Suprapubic skin (tissue), 4 donors: Measurements from ENCODE around the gene RIMKLA. TPM values are rescaled to one million over a fixed set of nuclear protein-coding genes. Genes with fewer than 3 reads are reported as not detected.

ENCODE experiments used
- DNase-seq, 2 donors: peaks; one replicate each; pipeline ENCODE4 v3.0.0-alpha.2; 2019; ENCODE audit warnings: low spot score in 2 of 2
- H3K27ac ChIP-seq: fragments of 200-600 bp; sonication (generic); one replicate; pipeline ENCODE4 v1.5.1; 2019
- H3K27me3 ChIP-seq: fragments of 200-600 bp; sonication (generic); one replicate; pipeline ENCODE4 v1.5.1; 2019
- H3K36me3 ChIP-seq: fragments of 200-600 bp; sonication (generic); one replicate; pipeline ENCODE4 v1.5.1; 2019
- H3K4me1 ChIP-seq: fragments of 200-600 bp; sonication (generic); one replicate; pipeline ENCODE4 v1.5.1; 2019
- H3K4me3 ChIP-seq: fragments of 200-600 bp; sonication (generic); one replicate; pipeline ENCODE4 v1.5.1; 2019; ENCODE audit warnings: mild to moderate bottlenecking
- H3K9me3 ChIP-seq: fragments of 200-600 bp; sonication (generic); one replicate; pipeline ENCODE4 v1.5.1; 2019
- EP300 ChIP-seq: sonication (generic); formaldehyde crosslinking; IDR thresholded peaks from one replicate; pipeline ENCODE4 v1.6.1; 2017; ENCODE audit warnings: antibody characterized with exemption
- POLR2A ChIP-seq, 2 donors: fragments of 450-650 bp; IDR thresholded peaks; one replicate each; pipeline ENCODE4 v1.6.1; 2017; ENCODE audit warnings: antibody characterized with exemption in 2 of 2, mild to moderate bottlenecking in 2 of 2, moderate library complexity in 2 of 2
- POLR2AphosphoS5 ChIP-seq, 3 donors: sonication (generic); formaldehyde crosslinking; IDR thresholded peaks; one replicate each; pipeline ENCODE4 v1.6.1; 2017; ENCODE audit warnings: antibody characterized with exemption in 3 of 3
- WGBS: methylation state at CpG from one replicate; pipeline ENCODE4 v1.1.5; 2018; 5-methylcytosine and 5-hydroxymethylcytosine counted together
- total RNA-seq, 4 donors: library from RNA; depleted of rRNA; stranded (reverse); fragments of >200 nt; gene quantifications; one replicate each; pipeline ENCODE4 v1.1.0, GENCODE V29; 2016
- TF ChIP-seq, protein P1 (sequence below), 2 donors: fragments of 200-600 bp in 1 of 2; fragments of 450-650 bp in 1 of 2; sonication (generic) in 1 of 2; IDR thresholded peaks; one replicate each; pipeline ENCODE4 v1.5.1; 2016 to 2019; ENCODE audit warnings: antibody characterized with exemption in 2 of 2, mild to moderate bottlenecking in 1 of 2, moderate library complexity in 1 of 2

Gene RIMKLA
- total RNA-seq, 4 donors from 2014 or later = 0.11 to 0.93 (median 0.54) TPM

DNA sequence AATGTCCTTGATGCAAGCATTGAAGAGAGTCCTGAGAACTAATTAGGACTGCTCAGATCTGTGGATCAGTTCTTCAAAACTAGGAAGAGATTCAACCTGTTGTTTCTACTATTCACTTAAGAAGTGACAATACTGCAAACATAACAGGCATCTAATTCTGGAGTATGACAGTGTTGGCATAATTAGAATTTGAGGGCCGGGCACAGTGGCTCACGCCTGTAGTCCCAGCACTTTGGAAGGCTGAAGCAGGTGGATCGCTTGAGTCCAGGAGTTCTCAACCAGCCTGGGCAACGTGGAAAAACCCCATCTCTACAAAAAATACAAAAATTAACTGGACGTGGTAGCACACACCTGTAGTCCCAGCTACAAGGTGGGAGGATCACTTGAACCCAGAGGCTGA lies 37.5 kb upstream of the RIMKLA start:
- H3K9me3 ChIP-seq = no peaks in the 10 kb centered on the region
- H3K36me3 ChIP-seq = no peaks in the 10 kb centered on the region
- H3K27me3 ChIP-seq = no peaks in the 10 kb centered on the region
- no peaks in the 10 kb centered on the region for H3K4me1 ChIP-seq
- no peak overlapping the region for H3K4me3 ChIP-seq
- no peak for TF ChIP-seq EP300
- DNase-seq = no peak
- H3K27ac ChIP-seq = no peak overlapping the region
- WGBS = 75% methylated on average over 5 of the region's 5 CpGs

DNA sequence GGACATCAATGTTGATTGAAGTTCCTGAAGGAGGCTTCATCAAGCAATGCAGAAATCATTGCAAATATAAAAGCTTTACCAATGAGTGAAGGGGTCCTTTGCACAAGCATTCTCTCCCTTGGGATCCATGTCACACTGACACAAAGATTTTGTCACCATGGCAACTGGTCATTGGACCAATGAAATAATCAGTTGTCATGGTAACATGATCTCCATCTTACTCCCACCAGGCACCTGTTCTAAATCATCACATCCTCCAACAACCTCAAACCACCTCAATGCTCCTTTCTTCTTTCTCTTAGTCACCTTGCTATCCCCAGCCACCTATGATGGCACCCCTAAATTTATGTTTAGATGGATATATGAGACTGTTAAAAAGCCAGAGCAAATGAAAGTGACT lies 32.1 kb upstream of the RIMKLA start:
- no peak for DNase-seq
- no peaks in the 10 kb centered on the region for H3K9me3 ChIP-seq
- peaks cover 7% of the 10 kb centered on the region for H3K27me3 ChIP-seq
- no peak for TF ChIP-seq EP300
- TF ChIP-seq, protein P1, sequence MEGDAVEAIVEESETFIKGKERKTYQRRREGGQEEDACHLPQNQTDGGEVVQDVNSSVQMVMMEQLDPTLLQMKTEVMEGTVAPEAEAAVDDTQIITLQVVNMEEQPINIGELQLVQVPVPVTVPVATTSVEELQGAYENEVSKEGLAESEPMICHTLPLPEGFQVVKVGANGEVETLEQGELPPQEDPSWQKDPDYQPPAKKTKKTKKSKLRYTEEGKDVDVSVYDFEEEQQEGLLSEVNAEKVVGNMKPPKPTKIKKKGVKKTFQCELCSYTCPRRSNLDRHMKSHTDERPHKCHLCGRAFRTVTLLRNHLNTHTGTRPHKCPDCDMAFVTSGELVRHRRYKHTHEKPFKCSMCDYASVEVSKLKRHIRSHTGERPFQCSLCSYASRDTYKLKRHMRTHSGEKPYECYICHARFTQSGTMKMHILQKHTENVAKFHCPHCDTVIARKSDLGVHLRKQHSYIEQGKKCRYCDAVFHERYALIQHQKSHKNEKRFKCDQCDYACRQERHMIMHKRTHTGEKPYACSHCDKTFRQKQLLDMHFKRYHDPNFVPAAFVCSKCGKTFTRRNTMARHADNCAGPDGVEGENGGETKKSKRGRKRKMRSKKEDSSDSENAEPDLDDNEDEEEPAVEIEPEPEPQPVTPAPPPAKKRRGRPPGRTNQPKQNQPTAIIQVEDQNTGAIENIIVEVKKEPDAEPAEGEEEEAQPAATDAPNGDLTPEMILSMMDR (IDR thresholded peaks at IDR 0.05) = no peak
- TF ChIP-seq POLR2A (IDR thresholded peaks at IDR 0.05) = no peak
- TF ChIP-seq POLR2AphosphoS5 (IDR thresholded peaks at IDR 0.05) = no peak
- H3K4me1 ChIP-seq = no peaks in the 10 kb centered on the region
- no peak overlapping the region for H3K4me3 ChIP-seq
- no peak overlapping the region for H3K27ac ChIP-seq
- H3K36me3 ChIP-seq = no peaks in the 10 kb centered on the region

DNA sequence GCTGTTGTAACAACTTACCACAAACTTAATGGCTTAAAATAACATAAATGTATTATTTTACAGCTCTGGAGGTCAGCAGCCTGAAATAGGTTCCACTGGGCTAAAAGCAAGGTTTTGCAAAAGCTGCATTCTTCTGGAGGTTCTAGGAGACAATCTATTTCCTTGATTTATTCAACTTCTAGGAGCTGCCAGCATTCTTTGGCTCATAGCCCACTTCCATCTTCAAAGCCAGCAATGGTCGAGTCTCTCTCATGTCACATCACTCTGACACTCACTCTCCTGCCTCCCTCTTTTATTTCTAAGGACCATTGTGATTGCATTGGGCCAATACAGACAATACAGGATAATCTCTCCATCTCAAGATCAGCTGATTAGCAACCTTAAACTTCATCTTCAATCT lies 30.5 kb upstream of the RIMKLA start:
- H3K4me3 ChIP-seq = no peak overlapping the region
- H3K4me1 ChIP-seq = no peaks in the 10 kb centered on the region
- no peaks in the 10 kb centered on the region for H3K9me3 ChIP-seq
- H3K27ac ChIP-seq = no peak overlapping the region
- no peaks in the 10 kb centered on the region for H3K36me3 ChIP-seq
- TF ChIP-seq POLR2AphosphoS5 (IDR thresholded peaks at IDR 0.05) (no peak), POLR2A (IDR thresholded peaks at IDR 0.05) (no peak), EP300 (no peak)
- TF ChIP-seq, protein P1 (IDR thresholded peaks at IDR 0.05) = no peak
- no peak for DNase-seq
- WGBS = 6% methylated on average over 1 of the region's 1 CpG
- peaks cover 11% of the 10 kb centered on the region for H3K27me3 ChIP-seq

DNA sequence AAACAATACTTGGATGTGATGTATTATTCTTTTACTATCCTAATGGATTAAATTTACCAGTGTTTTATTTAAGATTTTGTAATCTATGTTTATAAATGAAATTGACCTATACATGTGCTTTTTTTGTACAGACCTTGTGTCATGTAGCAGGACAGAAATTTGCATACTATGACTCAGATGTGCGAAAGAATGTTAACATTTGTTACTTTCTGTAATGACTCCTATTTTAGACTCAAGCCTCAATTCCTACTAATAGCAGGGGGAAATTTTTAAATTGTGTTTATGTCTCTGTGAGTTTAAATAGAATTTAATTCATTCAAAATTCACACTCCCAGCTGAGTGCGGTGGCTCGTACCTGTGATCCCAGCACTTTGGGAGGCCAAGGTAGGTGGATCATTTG lies 21.8 kb upstream of the RIMKLA start:
- no peaks in the 10 kb centered on the region for H3K36me3 ChIP-seq
- no peak overlapping the region for H3K27ac ChIP-seq
- no peak overlapping the region for H3K4me3 ChIP-seq
- 84% methylated on average over 3 of the region's 3 CpGs for WGBS
- H3K4me1 ChIP-seq = no peaks in the 10 kb centered on the region
- peaks cover 5% of the 10 kb centered on the region for H3K27me3 ChIP-seq
- no peak for DNase-seq
- no peaks in the 10 kb centered on the region for H3K9me3 ChIP-seq
- no peak for TF ChIP-seq POLR2A (IDR thresholded peaks at IDR 0.05)
- TF ChIP-seq, protein P1 (IDR thresholded peaks at IDR 0.05) = no peak
- TF ChIP-seq POLR2AphosphoS5 (IDR thresholded peaks at IDR 0.05) = no peak
- no peak for TF ChIP-seq EP300

DNA sequence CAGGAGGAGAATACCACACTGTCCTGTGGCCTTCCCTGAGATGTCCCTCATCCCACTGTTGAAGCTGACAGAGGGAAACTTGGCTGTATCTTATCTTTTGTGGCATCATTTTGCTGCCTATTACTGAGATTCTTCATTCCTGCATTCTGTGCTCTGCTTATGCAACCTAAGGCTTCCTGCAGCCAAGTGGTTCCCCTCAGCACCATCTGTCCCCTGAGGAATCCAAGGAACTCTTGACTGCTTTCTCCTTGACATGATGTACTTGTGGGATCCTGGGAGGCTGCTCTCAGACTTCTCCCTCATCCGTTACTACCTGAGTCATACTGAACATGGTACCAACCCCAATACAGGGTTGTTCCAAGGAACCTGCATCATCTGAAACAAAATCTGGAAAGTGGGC lies 21.1 kb upstream of the RIMKLA start:
- no peak for TF ChIP-seq POLR2AphosphoS5 (IDR thresholded peaks at IDR 0.05)
- TF ChIP-seq EP300 = no peak
- TF ChIP-seq, protein P1 (IDR thresholded peaks at IDR 0.05) = no peak
- no peak for TF ChIP-seq POLR2A (IDR thresholded peaks at IDR 0.05)
- DNase-seq = no peak
- WGBS = 78% methylated on average over 1 of the region's 1 CpG
- H3K4me1 ChIP-seq = no peaks in the 10 kb centered on the region
- no peaks in the 10 kb centered on the region for H3K36me3 ChIP-seq
- H3K9me3 ChIP-seq = no peaks in the 10 kb centered on the region
- no peak overlapping the region for H3K27ac ChIP-seq
- H3K27me3 ChIP-seq = peaks cover 2% of the 10 kb centered on the region
- no peak overlapping the region for H3K4me3 ChIP-seq

DNA sequence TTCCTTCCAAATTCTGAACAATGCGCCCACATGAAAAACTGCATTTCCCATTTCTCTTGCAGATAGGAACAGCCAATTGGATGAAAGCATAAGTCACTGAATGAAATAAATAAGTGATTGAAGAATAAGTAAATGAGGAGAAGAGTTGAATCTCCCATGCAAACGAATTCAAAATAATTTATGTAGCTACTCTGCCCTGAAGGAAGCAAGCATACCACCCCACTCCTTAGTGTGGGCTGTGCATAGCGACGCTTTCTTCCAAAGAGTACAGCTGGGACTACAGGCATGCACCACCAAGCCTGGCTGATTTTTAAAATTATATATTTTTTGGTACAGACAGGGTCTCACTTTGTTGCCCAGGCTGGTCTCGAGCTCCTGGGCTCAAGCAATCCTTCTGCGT lies 16.5 kb upstream of the RIMKLA start:
- H3K9me3 ChIP-seq = no peaks in the 10 kb centered on the region
- H3K27ac ChIP-seq = no peak overlapping the region
- WGBS = 87% methylated on average over 6 of the region's 6 CpGs
- TF ChIP-seq POLR2A (IDR thresholded peaks at IDR 0.05) (no peak), EP300 (no peak), POLR2AphosphoS5 (IDR thresholded peaks at IDR 0.05) (no peak)
- TF ChIP-seq, protein P1 (IDR thresholded peaks at IDR 0.05) = no peak
- H3K4me3 ChIP-seq = no peak overlapping the region
- no peak for DNase-seq
- H3K4me1 ChIP-seq = no peaks in the 10 kb centered on the region
- peaks cover 2% of the 10 kb centered on the region for H3K27me3 ChIP-seq
- no peaks in the 10 kb centered on the region for H3K36me3 ChIP-seq
